Measurements from ENCODE around the gene ACSF2. TPM values are rescaled to one million over a fixed set of nuclear protein-coding genes. Genes with fewer than 3 reads are reported as not detected.

The ACSF2 gene
- total RNA-seq, 1 experiment from 2014 or later = 12.2 TPM

DNA sequence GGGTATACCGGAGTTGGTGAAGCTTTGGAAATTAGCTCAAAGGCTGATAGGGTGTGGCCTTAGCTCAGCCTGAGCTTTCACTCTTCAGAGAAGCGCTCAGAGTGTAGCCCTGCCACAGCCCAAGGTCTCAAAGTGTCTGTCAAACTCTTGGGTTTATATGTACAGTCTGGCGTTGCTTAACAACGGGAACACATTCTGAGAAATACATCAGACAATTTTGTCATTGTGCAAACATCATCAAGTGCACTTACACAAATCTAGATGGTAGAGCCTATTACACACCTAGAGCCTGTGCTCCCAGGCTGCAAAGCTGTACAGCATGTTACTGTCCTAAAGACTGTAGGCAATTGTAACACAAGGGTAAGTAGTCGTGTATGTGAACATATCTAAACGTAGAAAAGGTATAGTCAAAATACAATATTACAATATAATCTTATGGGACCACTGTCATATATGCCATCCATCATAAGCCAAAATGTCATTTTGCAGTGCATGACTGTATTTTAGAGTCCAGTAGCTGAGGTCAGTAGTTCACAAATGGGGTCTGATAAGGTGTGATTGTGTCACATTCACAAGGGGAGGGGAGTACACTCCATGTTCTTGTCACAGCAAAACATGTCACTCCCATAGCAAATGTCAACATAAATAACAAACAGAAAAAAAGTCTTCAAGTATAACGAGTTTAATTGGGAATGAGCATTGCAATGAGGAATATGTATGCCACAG is 22.0 kb downstream of the ACSF2 start:
- H3K4me1 Mint-ChIP-seq = peaks cover 5 to 6% of the 10 kb centered on the region in 2 experiments
- no peaks in the 10 kb centered on the region for H4K20me1 ChIP-seq (ENCODE audit: control insufficient read depth, insufficient read depth, insufficient read length)
- no peak overlapping the region for H4K8ac ChIP-seq (replicated peaks; ENCODE audit: insufficient read length, low read depth, low read length)
- H3K9ac ChIP-seq (ENCODE audit: extremely low read depth, insufficient read length, low read length) = no peak overlapping the region
- no peak for TF ChIP-seq CTCF (conservative IDR thresholded peaks at IDR 0.05)
- no peaks in the 10 kb centered on the region for H3K79me2 ChIP-seq (ENCODE audit: insufficient read depth, low read length)
- H3K4me1 ChIP-seq (ENCODE audit: insufficient read depth, low read length) = no peaks in the 10 kb centered on the region
- no peaks in the 10 kb centered on the region; the same call in 1 of the 2 replicates for H3K27me3 Mint-ChIP-seq (ENCODE audit: low read depth)
- H4K5ac ChIP-seq (ENCODE audit: insufficient read length, low read depth, low read length) = no peak overlapping the region
- H2BK5ac ChIP-seq (ENCODE audit: insufficient read length, low read length) = no peak overlapping the region
- no peak overlapping the region for H3K4me3 Mint-ChIP-seq
- no CpG with 5 or more reads among the region's 7 CpGs for WGBS (ENCODE audit: extremely low coverage, insufficient read length, low lambda C conversion rate)
- H3K9me3 Mint-ChIP-seq = no peaks in the 10 kb centered on the region
- no peaks in the 10 kb centered on the region for H3K36me3 Mint-ChIP-seq (ENCODE audit: insufficient read depth in 1 of 3, low read depth in 3 of 3)
- no peak overlapping the region for H3T11ph ChIP-seq (ENCODE audit: low read length)
- H3K23ac ChIP-seq (ENCODE audit: insufficient read length, low read depth, low read length) = no peak overlapping the region
- no peak overlapping the region for H2AK5ac ChIP-seq (ENCODE audit: insufficient read length, low read length)
- no peak overlapping the region for H3K27ac Mint-ChIP-seq
- DNase-seq = no peak
- H2BK20ac ChIP-seq (ENCODE audit: low read depth, low read length, poor library complexity, severe bottlenecking) = no peak overlapping the region
- H3K27ac ChIP-seq (ENCODE audit: insufficient read length, low read depth, low read length) = no peak overlapping the region
- H2BK120ac ChIP-seq (ENCODE audit: low read depth, low read length, poor library complexity, severe bottlenecking) = no peak overlapping the region
- no peak overlapping the region for H3K4ac ChIP-seq (ENCODE audit: low read depth, low read length)
- H3K79me1 ChIP-seq (ENCODE audit: insufficient read depth, low read depth, low read length, poor library complexity, severe bottlenecking) = no peaks in the 10 kb centered on the region
- no peak overlapping the region for H3K18ac ChIP-seq (ENCODE audit: insufficient read length, low read depth, low read length)
- no peak overlapping the region for H2BK12ac ChIP-seq (ENCODE audit: insufficient read length, low read depth, low read length)
- no peaks in the 10 kb centered on the region for H3K9me3 ChIP-seq (ENCODE audit: control insufficient read depth, low read depth, low read length)
- no peak overlapping the region for H4K91ac ChIP-seq (ENCODE audit: insufficient read length, low read depth, low read length)
- H2AFZ ChIP-seq (ENCODE audit: low read length) = no peak overlapping the region
- H3K56ac ChIP-seq (ENCODE audit: insufficient read length, low read depth, low read length) = no peak overlapping the region
- no peak overlapping the region for H3K4me2 ChIP-seq (ENCODE audit: insufficient read depth, insufficient read length, low read length)
- H3K27me3 ChIP-seq (ENCODE audit: insufficient read depth, low read length) = no peaks in the 10 kb centered on the region
- H3K14ac ChIP-seq (ENCODE audit: insufficient read depth, low read length) = no peak overlapping the region
- no peak overlapping the region for H2BK15ac ChIP-seq (ENCODE audit: low read depth, low read length)
- H3K23me2 ChIP-seq (ENCODE audit: insufficient read length, low read depth, low read length, poor library complexity, severe bottlenecking) = no peaks in the 10 kb centered on the region
